Neuronal stem cell (in vitro differentiated cells): ENCODE measurements around the gene MBOAT1.

Experiments
- DNase-seq: peaks from one replicate; pipeline ENCODE4 v3.0.0-alpha.2; 2013; ENCODE audit warnings: low spot score
- H2AFZ ChIP-seq: one replicate; pipeline ENCODE4 v1.6.1; 2013; ENCODE audit warnings: mild to moderate bottlenecking, low read length, inconsistent platforms
- H2AK5ac ChIP-seq: 2 replicates; pipeline ENCODE4 v1.6.1; 2013; ENCODE audit warnings: low read depth, mild to moderate bottlenecking, inconsistent platforms, low read length, moderate library complexity, mixed read lengths
- H2BK120ac ChIP-seq: 2 replicates; pipeline ENCODE4 v1.6.1; 2013; ENCODE audit warnings: low read depth, mild to moderate bottlenecking, inconsistent platforms, low read length, moderate library complexity, mixed read lengths
- H2BK12ac ChIP-seq: one replicate; pipeline ENCODE4 v1.6.1; 2013; ENCODE audit warnings: low read length, inconsistent platforms
- H2BK15ac ChIP-seq: 2 replicates; pipeline ENCODE4 v1.6.1; 2013; ENCODE audit warnings: mild to moderate bottlenecking, low read length, inconsistent platforms, mixed read lengths
- H2BK5ac ChIP-seq: one replicate; pipeline ENCODE4 v1.6.1; 2013; ENCODE audit warnings: inconsistent platforms, mild to moderate bottlenecking, low read length, moderate library complexity
- H3K14ac ChIP-seq: one replicate; pipeline ENCODE4 v1.6.1; 2013; ENCODE audit warnings: low read length, inconsistent platforms
- H3K18ac ChIP-seq: 2 replicates; pipeline ENCODE4 v1.6.1; 2013; ENCODE audit warnings: low read length, inconsistent platforms
- H3K23ac ChIP-seq: 2 replicates; pipeline ENCODE4 v1.6.1; 2013; ENCODE audit warnings: low read depth, mild to moderate bottlenecking, mixed read lengths, low read length, inconsistent platforms; ENCODE audit not compliant: poor library complexity
- H3K27ac ChIP-seq: replicated peaks from 3 replicates; pipeline ENCODE4 v1.5.1; 2013; ENCODE audit warnings: low read length, inconsistent platforms
- H3K27me3 ChIP-seq, 3 experiments: 2 replicates each; pipeline ENCODE4 v1.6.1; 2013; ENCODE audit warnings: low read length in 3 of 3, mild to moderate bottlenecking in 2 of 3, inconsistent platforms in 1 of 3, low read depth in 1 of 3, mixed read lengths in 1 of 3, moderate library complexity in 1 of 3; ENCODE audit not compliant: control insufficient read depth in 3 of 3, insufficient read depth in 3 of 3
- H3K36me3 ChIP-seq, 2 donors: replicated peaks in 1 of 2; 2 replicates each; pipeline ENCODE4 v1.6.1; 2013; ENCODE audit warnings: low read length in 2 of 2; ENCODE audit not compliant: control insufficient read depth in 2 of 2, insufficient read depth in 2 of 2
- H3K4ac ChIP-seq: 2 replicates; pipeline ENCODE4 v1.6.1; 2013; ENCODE audit warnings: inconsistent platforms, mild to moderate bottlenecking, low read length, moderate library complexity
- H3K4me1 ChIP-seq, 2 donors: 1 replicate in 1 of 2; 2 replicates in 1 of 2; pipeline ENCODE4 v1.6.1; 2013; ENCODE audit warnings: low read length in 2 of 2, low read depth in 1 of 2; ENCODE audit not compliant: control insufficient read depth in 2 of 2, insufficient read depth in 1 of 2
- H3K4me2 ChIP-seq: one replicate; pipeline ENCODE4 v1.6.1; 2013; ENCODE audit warnings: mild to moderate bottlenecking, low read length, inconsistent platforms; ENCODE audit not compliant: insufficient read depth, poor library complexity, severe bottlenecking
- H3K4me3 ChIP-seq, 2 donors: 2 replicates each; pipeline ENCODE4 v1.5.1; 2013; ENCODE audit warnings: low read length in 2 of 2, mild to moderate bottlenecking in 2 of 2, inconsistent platforms in 1 of 2, moderate library complexity in 1 of 2
- H3K79me1 ChIP-seq: one replicate; pipeline ENCODE4 v1.6.1; 2013; ENCODE audit warnings: low read depth, mild to moderate bottlenecking, inconsistent platforms, low read length, moderate library complexity
- H3K9ac ChIP-seq: one replicate; pipeline ENCODE4 v1.6.1; 2013; ENCODE audit warnings: mild to moderate bottlenecking, low read depth, low read length, inconsistent platforms; ENCODE audit not compliant: poor library complexity
- H3K9me3 ChIP-seq, 2 donors: replicated peaks in 1 of 2; 2 replicates each; pipeline versions ENCODE3 to v1.6.1; 2013; ENCODE audit warnings: low read length in 2 of 2, mild to moderate bottlenecking in 2 of 2, inconsistent platforms in 1 of 2, low read depth in 1 of 2, mixed read lengths in 1 of 2, moderate library complexity in 1 of 2; ENCODE audit not compliant: control insufficient read depth in 2 of 2, insufficient read depth in 1 of 2
- H4K8ac ChIP-seq: one replicate; pipeline ENCODE4 v1.6.1; 2013; ENCODE audit warnings: low read depth, mild to moderate bottlenecking, inconsistent platforms, low read length, moderate library complexity
- H4K91ac ChIP-seq: one replicate; pipeline ENCODE4 v1.6.1; 2013; ENCODE audit warnings: low read length, low read depth, mild to moderate bottlenecking, inconsistent platforms; ENCODE audit not compliant: poor library complexity
- WGBS, 2 donors: extraction: QIAGEN DNeasy Blood & Tissue Kit; methylation state at CpG; one replicate each; pipeline ENCODE4 v1.1.7; 2013; ENCODE audit warnings: missing lambda C conversion rate in 2 of 2, mixed read lengths in 1 of 2; ENCODE audit not compliant: insufficient read length in 2 of 2, insufficient replicate concordance in 1 of 2; ENCODE audit errors: extremely low coverage in 2 of 2; 5-methylcytosine and 5-hydroxymethylcytosine counted together

Gene MBOAT1

GRCh38 chr6:20117474-20117873, 94.8 kb downstream of the MBOAT1 start:
- H3K4me3 ChIP-seq, result no peak overlapping the region
- H3K4me1 ChIP-seq, result peaks cover 0 to 9% of the 10 kb centered on the region in 2 donors
- H3K4ac ChIP-seq, result no peak overlapping the region
- no peak overlapping the region for H2BK120ac ChIP-seq
- no peak overlapping the region for H2BK12ac ChIP-seq
- peaks cover 0 to 31% of the 10 kb centered on the region in 2 donors for H3K36me3 ChIP-seq
- no peak overlapping the region for H2AK5ac ChIP-seq
- no peaks in the 10 kb centered on the region for H3K79me1 ChIP-seq
- H3K27ac ChIP-seq, result no peak overlapping the region
- no peak overlapping the region for H3K9ac ChIP-seq
- H3K4me2 ChIP-seq, result no peak overlapping the region
- no peak overlapping the region for H4K91ac ChIP-seq
- no peak overlapping the region for H2AFZ ChIP-seq
- WGBS, 2 donors, result no CpG with 5 or more reads among the region's 3 CpGs
- H3K14ac ChIP-seq, result no peak overlapping the region
- no peak overlapping the region for H4K8ac ChIP-seq
- H3K9me3 ChIP-seq, result no peaks in the 10 kb centered on the region
- H3K27me3 ChIP-seq, result no peaks in the 10 kb centered on the region
- DNase-seq, result no peak
- no peak overlapping the region for H2BK15ac ChIP-seq
- H3K23ac ChIP-seq, result no peak overlapping the region
- H2BK5ac ChIP-seq, result no peak overlapping the region
- H3K18ac ChIP-seq, result no peak overlapping the region

GRCh38 chr6:20116792-20117191, 95.5 kb downstream of the MBOAT1 start:
- Histone ChIP-seq H3K79me1 (no peaks in the 10 kb centered on the region), H3K36me3 (peaks cover 0 to 37% of the 10 kb centered on the region in 2 donors), H3K27me3 (no peaks in the 10 kb centered on the region), H4K91ac (no peak overlapping the region), H2BK12ac (no peak overlapping the region), H4K8ac (no peak overlapping the region), H2AFZ (no peak overlapping the region), H3K9me3 (no peaks in the 10 kb centered on the region), H2AK5ac (no peak overlapping the region), H3K18ac (no peak overlapping the region), H3K9ac (no peak overlapping the region), H3K4me1 (peaks cover 0 to 9% of the 10 kb centered on the region in 2 donors), H2BK120ac (no peak overlapping the region), H3K23ac (no peak overlapping the region), H3K14ac (no peak overlapping the region), H3K27ac (no peak overlapping the region), H3K4me2 (no peak overlapping the region), H2BK5ac (no peak overlapping the region), H2BK15ac (no peak overlapping the region), H3K4ac (no peak overlapping the region), H3K4me3 (no peak overlapping the region)
- no peak for DNase-seq
- WGBS, 2 donors, result no CpG with 5 or more reads among the region's 7 CpGs

GRCh38 chr6:20115246-20115980, 96.9 kb downstream of the MBOAT1 start:
- no peak overlapping the region for H3K4ac ChIP-seq
- no peak overlapping the region for H3K9ac ChIP-seq
- no peaks in the 10 kb centered on the region for H3K27me3 ChIP-seq
- no peak overlapping the region for H3K4me2 ChIP-seq
- no peak overlapping the region for H3K23ac ChIP-seq
- no peaks in the 10 kb centered on the region for H3K9me3 ChIP-seq
- no peak overlapping the region for H2AFZ ChIP-seq
- H3K79me1 ChIP-seq, result no peaks in the 10 kb centered on the region
- H4K91ac ChIP-seq, result no peak overlapping the region
- no peak overlapping the region for H3K18ac ChIP-seq
- no peak overlapping the region for H3K14ac ChIP-seq
- no peak overlapping the region for H2BK12ac ChIP-seq
- H2AK5ac ChIP-seq, result no peak overlapping the region
- peaks cover 0 to 9% of the 10 kb centered on the region in 2 donors for H3K4me1 ChIP-seq
- H3K36me3 ChIP-seq, result peaks cover 0 to 40% of the 10 kb centered on the region in 2 donors
- no peak overlapping the region for H2BK15ac ChIP-seq
- no peak overlapping the region for H4K8ac ChIP-seq
- no peak overlapping the region for H3K27ac ChIP-seq
- no peak for DNase-seq
- H2BK5ac ChIP-seq, result no peak overlapping the region
- no CpG with 5 or more reads among the region's 9 CpGs for WGBS, 2 donors
- H3K4me3 ChIP-seq, result no peak overlapping the region
- H2BK120ac ChIP-seq, result no peak overlapping the region

GRCh38 chr6:20113649-20114224, 98.5 kb downstream of the MBOAT1 start:
- no peak for DNase-seq
- H3K23ac ChIP-seq, result no peak overlapping the region
- no peak overlapping the region for H3K4me3 ChIP-seq
- no peak overlapping the region for H3K4ac ChIP-seq
- H3K18ac ChIP-seq, result no peak overlapping the region
- peaks cover 0 to 43% of the 10 kb centered on the region in 2 donors for H3K36me3 ChIP-seq
- no peak overlapping the region for H3K14ac ChIP-seq
- no peak overlapping the region for H4K8ac ChIP-seq
- no peak overlapping the region for H2BK5ac ChIP-seq
- H2AK5ac ChIP-seq, result no peak overlapping the region
- no CpG with 5 or more reads among the region's 2 CpGs for WGBS, 2 donors
- no peak overlapping the region for H3K4me2 ChIP-seq
- H4K91ac ChIP-seq, result no peak overlapping the region
- H2BK120ac ChIP-seq, result no peak overlapping the region
- H3K4me1 ChIP-seq, result peaks cover 0 to 5% of the 10 kb centered on the region in 2 donors
- H3K79me1 ChIP-seq, result no peaks in the 10 kb centered on the region
- H2BK15ac ChIP-seq, result no peak overlapping the region
- no peaks in the 10 kb centered on the region for H3K9me3 ChIP-seq
- no peak overlapping the region for H3K9ac ChIP-seq
- no peaks in the 10 kb centered on the region for H3K27me3 ChIP-seq
- no peak overlapping the region for H3K27ac ChIP-seq
- no peak overlapping the region for H2AFZ ChIP-seq
- no peak overlapping the region for H2BK12ac ChIP-seq
